Neural cell (in vitro differentiated cells): ENCODE data around the gene RPRML. TPM values are rescaled to one million over a fixed set of nuclear protein-coding genes. Genes with fewer than 3 reads are reported as not detected.

Experiments
- H2AFZ ChIP-seq: fragments of 200-600, 300-800 bp; sonication (generic), shearing (Covaris generic); 2 replicates; pipeline ENCODE4 v1.6.0; 2014; ENCODE audit warnings: low read depth, mild to moderate bottlenecking, antibody characterized with exemption, low read length, moderate library complexity
- H3F3A ChIP-seq: fragments of 200-600 bp; shearing (Covaris generic); 2 replicates; pipeline ENCODE4 v1.6.1; 2016; ENCODE audit warnings: mild to moderate bottlenecking, moderate library complexity, mixed read lengths, antibody characterized with exemption, low read length; ENCODE audit not compliant: insufficient read depth, poor library complexity, severe bottlenecking
- H3K27ac ChIP-seq: fragments of 200-600, 300-800 bp; sonication (generic), shearing (Covaris generic); 2 replicates; pipeline ENCODE4 v1.5.1; 2014; ENCODE audit warnings: mild to moderate bottlenecking, low read length, moderate library complexity
- H3K27me3 ChIP-seq: fragments of 300-800, 200-600 bp; sonication (generic), shearing (Covaris generic); 2 replicates; pipeline ENCODE4 v1.6.0; 2014; ENCODE audit warnings: mild to moderate bottlenecking, low read depth, low read length, moderate library complexity; ENCODE audit not compliant: insufficient read depth
- H3K36me3 ChIP-seq: fragments of 300-800, 200-600 bp; sonication (generic), shearing (Covaris generic); 2 replicates; pipeline ENCODE4 v1.5.1; 2014; ENCODE audit warnings: mild to moderate bottlenecking, antibody characterized with exemption, low read length, moderate library complexity; ENCODE audit not compliant: insufficient read depth
- H3K4me2 ChIP-seq: fragments of 300-800, 200-600 bp; sonication (generic), shearing (Covaris generic); 2 replicates; pipeline ENCODE4 v1.6.0; 2014; ENCODE audit warnings: mild to moderate bottlenecking, low read length
- H3K4me3 ChIP-seq: fragments of 300-800, 200-600 bp; sonication (generic), shearing (Covaris generic); 2 replicates; pipeline ENCODE4 v1.5.1; 2014; ENCODE audit warnings: mild to moderate bottlenecking, low read length, moderate library complexity
- H3K79me2 ChIP-seq: fragments of 200-600 bp; shearing (Covaris generic); replicated peaks from 2 replicates; pipeline ENCODE4 v1.6.0; 2014; ENCODE audit warnings: mild to moderate bottlenecking, low read length, moderate library complexity; ENCODE audit not compliant: insufficient read depth
- H3K9ac ChIP-seq: fragments of 300-800, 200-600 bp; sonication (generic), shearing (Covaris generic); 2 replicates; pipeline ENCODE4 v1.6.1; 2016; ENCODE audit warnings: mild to moderate bottlenecking, low read length, mixed read lengths
- H3K9me2 ChIP-seq: fragments of 200-600 bp; shearing (Covaris generic); 2 replicates; pipeline ENCODE4 v1.6.1; 2016; ENCODE audit warnings: mild to moderate bottlenecking, low read length, mixed read lengths; ENCODE audit not compliant: insufficient read depth
- H3K9me3 ChIP-seq: fragments of 200-600, 300-800 bp; sonication (generic), shearing (Covaris generic); 2 replicates; pipeline ENCODE4 v1.6.1; 2016; ENCODE audit warnings: mild to moderate bottlenecking, mixed run types, low read length, moderate library complexity, mixed read lengths
- H4K20me1 ChIP-seq: fragments of 200-600 bp; shearing (Covaris generic); 2 replicates; pipeline ENCODE4 v1.6.1; 2016; ENCODE audit warnings: mild to moderate bottlenecking, mixed run types; ENCODE audit not compliant: insufficient read depth
- EP300 ChIP-seq: fragments of 450-650 bp; conservative IDR thresholded peaks from 2 replicates; pipeline ENCODE4 v1.6.1; 2014; ENCODE audit warnings: antibody characterized with exemption, mild to moderate bottlenecking, moderate library complexity; ENCODE audit not compliant: poor library complexity, severe bottlenecking
- MXI1 ChIP-seq: fragments of 450-650 bp; conservative IDR thresholded peaks from 2 replicates; pipeline ENCODE4 v1.6.1; 2014; ENCODE audit warnings: antibody characterized with exemption, mild to moderate bottlenecking; ENCODE audit not compliant: poor library complexity, severe bottlenecking
- POLR2AphosphoS5 ChIP-seq: IDR thresholded peaks from 2 replicates; pipeline ENCODE4 v1.6.1; 2012
- RAD21 ChIP-seq: fragments of 450-650 bp; conservative IDR thresholded peaks from 2 replicates; pipeline ENCODE4 v1.6.1; 2014; ENCODE audit warnings: antibody characterized with exemption, mild to moderate bottlenecking, moderate library complexity
- SMC3 ChIP-seq: fragments of 450-650 bp; conservative IDR thresholded peaks from 2 replicates; pipeline ENCODE4 v1.6.1; 2014; ENCODE audit warnings: antibody characterized with exemption, mild to moderate bottlenecking, moderate library complexity; ENCODE audit not compliant: poor library complexity
- polyA plus RNA-seq: library from polyadenylated mRNA; depleted of rRNA; stranded (reverse); fragments of >200 nt; gene quantifications from 2 replicates; pipeline ENCODE4 v1.2.3, GENCODE V29; 2014
- TF ChIP-seq, protein P1 (sequence below): IDR thresholded peaks from 2 replicates; pipeline ENCODE4 v1.6.1; 2012; ENCODE audit warnings: borderline replicate concordance

The RPRML gene
- polyA plus RNA-seq, 1 donor from 2014 or later = 4.7 TPM

- Histone ChIP-seq H2AFZ (no peak overlapping the region), H4K20me1 (no peaks in the 10 kb centered on the region), H3K27ac (no peak overlapping the region), H3K27me3 (peaks cover 4% of the 10 kb centered on the region), H3K9me3 (no peaks in the 10 kb centered on the region), H3K36me3 (no peaks in the 10 kb centered on the region), H3K4me2 (no peak overlapping the region), H3K9me2 (no peaks in the 10 kb centered on the region), H3K4me3 (no peak overlapping the region), H3K79me2 (no peaks in the 10 kb centered on the region), H3F3A (no peaks in the 10 kb centered on the region), H3K9ac (no peak overlapping the region)
- TF ChIP-seq RAD21 (no peak), SMC3 (no peak)
Observed at GRCh38 chr17:46972346-46972745, 6.7 kb downstream of the RPRML start.

DNA sequence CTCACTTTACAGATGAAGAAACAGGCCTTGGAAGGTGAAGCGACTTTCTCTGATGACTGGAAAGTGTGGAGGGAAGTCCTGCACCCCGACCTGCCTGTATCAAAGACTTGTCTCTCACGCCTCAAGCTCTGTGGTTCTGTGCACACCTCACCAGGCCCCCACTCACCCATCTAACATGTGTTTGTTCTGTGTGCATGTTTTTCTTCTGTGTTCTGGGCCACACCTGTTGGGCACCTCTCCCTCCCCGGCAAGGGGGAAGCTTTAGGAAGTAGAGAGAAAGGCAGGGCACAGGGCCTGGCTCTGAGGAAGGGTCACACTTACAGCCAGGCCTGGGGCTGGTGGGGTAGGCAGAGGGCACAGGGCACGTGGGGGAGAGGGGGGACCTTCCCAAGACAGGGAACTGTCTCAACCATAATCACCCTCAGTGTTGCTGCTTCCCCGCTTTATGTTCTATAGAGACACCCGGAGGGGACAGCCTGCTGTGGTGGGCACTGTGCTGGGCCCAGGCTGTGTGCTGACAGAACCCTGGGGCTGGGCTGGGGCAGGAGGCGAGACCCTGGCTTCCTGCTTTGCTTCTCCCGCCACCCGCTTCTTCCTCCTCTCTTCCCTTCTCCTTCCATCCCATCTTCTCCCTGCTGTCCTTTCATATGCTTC lies 7.3 kb downstream of the RPRML start:
- Histone ChIP-seq H3K4me2 (no peak overlapping the region), H3K9me2 (no peaks in the 10 kb centered on the region), H3K27ac (no peak overlapping the region), H3F3A (no peaks in the 10 kb centered on the region), H3K9me3 (no peaks in the 10 kb centered on the region), H3K9ac (no peak overlapping the region), H3K27me3 (no peaks in the 10 kb centered on the region), H4K20me1 (no peaks in the 10 kb centered on the region), H2AFZ (no peak overlapping the region), H3K4me3 (no peak overlapping the region), H3K79me2 (no peaks in the 10 kb centered on the region), H3K36me3 (no peaks in the 10 kb centered on the region)
- TF ChIP-seq, protein P1, sequence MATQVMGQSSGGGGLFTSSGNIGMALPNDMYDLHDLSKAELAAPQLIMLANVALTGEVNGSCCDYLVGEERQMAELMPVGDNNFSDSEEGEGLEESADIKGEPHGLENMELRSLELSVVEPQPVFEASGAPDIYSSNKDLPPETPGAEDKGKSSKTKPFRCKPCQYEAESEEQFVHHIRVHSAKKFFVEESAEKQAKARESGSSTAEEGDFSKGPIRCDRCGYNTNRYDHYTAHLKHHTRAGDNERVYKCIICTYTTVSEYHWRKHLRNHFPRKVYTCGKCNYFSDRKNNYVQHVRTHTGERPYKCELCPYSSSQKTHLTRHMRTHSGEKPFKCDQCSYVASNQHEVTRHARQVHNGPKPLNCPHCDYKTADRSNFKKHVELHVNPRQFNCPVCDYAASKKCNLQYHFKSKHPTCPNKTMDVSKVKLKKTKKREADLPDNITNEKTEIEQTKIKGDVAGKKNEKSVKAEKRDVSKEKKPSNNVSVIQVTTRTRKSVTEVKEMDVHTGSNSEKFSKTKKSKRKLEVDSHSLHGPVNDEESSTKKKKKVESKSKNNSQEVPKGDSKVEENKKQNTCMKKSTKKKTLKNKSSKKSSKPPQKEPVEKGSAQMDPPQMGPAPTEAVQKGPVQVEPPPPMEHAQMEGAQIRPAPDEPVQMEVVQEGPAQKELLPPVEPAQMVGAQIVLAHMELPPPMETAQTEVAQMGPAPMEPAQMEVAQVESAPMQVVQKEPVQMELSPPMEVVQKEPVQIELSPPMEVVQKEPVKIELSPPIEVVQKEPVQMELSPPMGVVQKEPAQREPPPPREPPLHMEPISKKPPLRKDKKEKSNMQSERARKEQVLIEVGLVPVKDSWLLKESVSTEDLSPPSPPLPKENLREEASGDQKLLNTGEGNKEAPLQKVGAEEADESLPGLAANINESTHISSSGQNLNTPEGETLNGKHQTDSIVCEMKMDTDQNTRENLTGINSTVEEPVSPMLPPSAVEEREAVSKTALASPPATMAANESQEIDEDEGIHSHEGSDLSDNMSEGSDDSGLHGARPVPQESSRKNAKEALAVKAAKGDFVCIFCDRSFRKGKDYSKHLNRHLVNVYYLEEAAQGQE = no peak
- TF ChIP-seq POLR2AphosphoS5 (no peak), RAD21 (no peak), MXI1 (no peak)

- Histone ChIP-seq H3K27me3 (no peaks in the 10 kb centered on the region), H3K79me2 (no peaks in the 10 kb centered on the region), H3K9ac (no peak overlapping the region), H3K27ac (no peak overlapping the region), H3K9me2 (no peaks in the 10 kb centered on the region), H3K9me3 (no peaks in the 10 kb centered on the region), H3K4me2 (no peak overlapping the region), H3K4me3 (no peak overlapping the region), H3K36me3 (no peaks in the 10 kb centered on the region), H3F3A (peaks cover 10% of the 10 kb centered on the region), H4K20me1 (no peaks in the 10 kb centered on the region), H2AFZ (no peak overlapping the region)
- TF ChIP-seq EP300 (no peak), MXI1 (no peak), POLR2AphosphoS5 (no peak), RAD21 (no peak)
- TF ChIP-seq, protein P1 = no peak
Observed at GRCh38 chr17:46968896-46969295, 10.2 kb downstream of the RPRML start.
